ENCODE data around the gene FRMD8. TPM values are rescaled to one million over a fixed set of nuclear protein-coding genes. Genes with fewer than 3 reads are reported as not detected.
A peak's percentile ranks its signal among the peaks of the same experiment; 100 is the strongest.

The FRMD8 gene
- total RNA-seq, 1 experiment from 2014 or later = 68.3 TPM

GRCh38 chr11:65454696-65455456, 68.4 kb downstream of the FRMD8 start:
- CTCF ChIA-PET = interaction anchor here (0.5 kb wide), 1 partner anchor 51 kb away, joined by 3 read pairs; no protein-coding TSS in a partner anchor
- Histone ChIP-seq H3K9ac (ENCODE audit: low read length) (peak overlapping the region; percentile 59), H3K27ac (ENCODE audit: low read length) (peak overlapping the region; percentile 8; the same call in 1 of the 2 replicates), H3F3A (ENCODE audit: low read length, unreplicated experiment) (no peaks in the 10 kb centered on the region), H3K9me3 (ENCODE audit: low read length) (no peaks in the 10 kb centered on the region), H3K27me3 (ENCODE audit: low read length) (no peaks in the 10 kb centered on the region), H3K4me1 (ENCODE audit: insufficient read depth, low read length) (peaks cover 25% of the 10 kb centered on the region), H3K4me2 (ENCODE audit: low read length) (peak overlapping the region; percentile 92), H3K9me2 (replicated peaks; ENCODE audit: low read length) (no peaks in the 10 kb centered on the region), H3K4me3 (ENCODE audit: low read length) (peak overlapping the region; percentile 71), H4K20me1 (ENCODE audit: low read length) (no peaks in the 10 kb centered on the region), H3K36me3 (ENCODE audit: low read depth, low read length) (no peaks in the 10 kb centered on the region), H2AFZ (ENCODE audit: low read length) (peak overlapping the region; percentile 88), H3K79me2 (ENCODE audit: low read length) (peaks cover 14% of the 10 kb centered on the region)
- DNase-seq (peak; percentile 93), ATAC-seq (peak; percentile 91)
- intact Hi-C loops (cut with micrococcal nuclease) = no loop called here
- POLR2A ChIA-PET (ENCODE audit: unreplicated experiment) = interaction anchor here (0.5 to 0.6 kb wide), 6 partner anchors 37 to 74 kb away, joined by 3 to 14 read pairs (median 4); partner anchors contain the start of gene MALAT1
- BruUV-seq (replicated peaks) = TSS peak; percentile 98
- TF ChIP-seq EZH2 (IDR thresholded peaks at IDR 0.05; ENCODE audit: low read length, unreplicated experiment) (no peak), EZH2phosphoT487 (IDR thresholded peaks at IDR 0.05; ENCODE audit: borderline replicate concordance, low read length) (no peak), CTCF (conservative IDR thresholded peaks at IDR 0.05; ENCODE audit: low read depth, low read length) (peak; percentile 50)

GRCh38 chr11:65456418-65456817, 70.0 kb downstream of the FRMD8 start:
- H2AFZ ChIP-seq (ENCODE audit: low read length) = no peak overlapping the region
- H3K9ac ChIP-seq (ENCODE audit: low read length) = no peak overlapping the region
- TF ChIP-seq CTCF (conservative IDR thresholded peaks at IDR 0.05; ENCODE audit: low read depth, low read length) (no peak), EZH2 (IDR thresholded peaks at IDR 0.05; ENCODE audit: low read length, unreplicated experiment) (no peak), EZH2phosphoT487 (IDR thresholded peaks at IDR 0.05; ENCODE audit: borderline replicate concordance, low read length) (no peak)
- ATAC-seq = no peak
- no peaks in the 10 kb centered on the region for H4K20me1 ChIP-seq (ENCODE audit: low read length)
- no peak overlapping the region for H3K27ac ChIP-seq (ENCODE audit: low read length)
- H3K9me3 ChIP-seq (ENCODE audit: low read length) = no peaks in the 10 kb centered on the region
- no peaks in the 10 kb centered on the region for H3K9me2 ChIP-seq (replicated peaks; ENCODE audit: low read length)
- intact Hi-C loops (cut with micrococcal nuclease) = no loop called here
- CTCF ChIA-PET = no interaction called here
- H3K4me1 ChIP-seq (ENCODE audit: insufficient read depth, low read length) = peaks cover 25% of the 10 kb centered on the region
- peak; percentile 4 for DNase-seq
- H3K36me3 ChIP-seq (ENCODE audit: low read depth, low read length) = no peaks in the 10 kb centered on the region
- no peak overlapping the region for H3K4me3 ChIP-seq (ENCODE audit: low read length)
- peaks cover 14% of the 10 kb centered on the region for H3K79me2 ChIP-seq (ENCODE audit: low read length)
- no TSS peak for BruUV-seq (replicated peaks)
- H3K27me3 ChIP-seq (ENCODE audit: low read length) = no peaks in the 10 kb centered on the region
- POLR2A ChIA-PET (ENCODE audit: unreplicated experiment) = no interaction called here
- H3F3A ChIP-seq (ENCODE audit: low read length, unreplicated experiment) = no peaks in the 10 kb centered on the region
- peak overlapping the region; percentile 2; the same call in 1 of the 2 replicates for H3K4me2 ChIP-seq (ENCODE audit: low read length)

GRCh38 chr11:65459552-65459951, 73.1 kb downstream of the FRMD8 start:
- ChIA-PET POLR2A (ENCODE audit: unreplicated experiment) (no interaction called here), CTCF (interaction anchor here (0.5 kb wide), 1 partner anchor 78 kb away, joined by 3 read pairs; no protein-coding TSS in a partner anchor)
- Histone ChIP-seq H3K79me2 (ENCODE audit: low read length) (peaks cover 14% of the 10 kb centered on the region), H3F3A (ENCODE audit: low read length, unreplicated experiment) (no peaks in the 10 kb centered on the region), H3K9me3 (ENCODE audit: low read length) (no peaks in the 10 kb centered on the region), H3K36me3 (ENCODE audit: low read depth, low read length) (no peaks in the 10 kb centered on the region), H3K4me1 (ENCODE audit: insufficient read depth, low read length) (peaks cover 15% of the 10 kb centered on the region), H3K9ac (ENCODE audit: low read length) (no peak overlapping the region), H2AFZ (ENCODE audit: low read length) (no peak overlapping the region), H3K27ac (ENCODE audit: low read length) (no peak overlapping the region), H3K4me3 (ENCODE audit: low read length) (no peak overlapping the region), H3K9me2 (replicated peaks; ENCODE audit: low read length) (no peaks in the 10 kb centered on the region), H3K4me2 (ENCODE audit: low read length) (no peak overlapping the region), H4K20me1 (ENCODE audit: low read length) (no peaks in the 10 kb centered on the region), H3K27me3 (ENCODE audit: low read length) (no peaks in the 10 kb centered on the region)
- no peak for DNase-seq
- TF ChIP-seq EZH2phosphoT487 (IDR thresholded peaks at IDR 0.05; ENCODE audit: borderline replicate concordance, low read length) (no peak), EZH2 (IDR thresholded peaks at IDR 0.05; ENCODE audit: low read length, unreplicated experiment) (no peak), CTCF (conservative IDR thresholded peaks at IDR 0.05; ENCODE audit: low read depth, low read length) (no peak)
- BruUV-seq (replicated peaks) = no TSS peak
- intact Hi-C loops (cut with micrococcal nuclease) = no loop called here
- ATAC-seq = no peak
